DLD1 (cell line): ENCODE results near the gene BPIFB3.

Experiments
- in situ Hi-C: cut with HindIII; loops from 2 replicates; pipeline ENCODE4 v1.10.0; 2017; ENCODE audit warnings: low sequenced_read_pairs

Gene BPIFB3

GRCh38 chr20:33015700-33016580 is 37.8 kb upstream of the BPIFB3 start:
- in situ Hi-C loops: no loop called here

- in situ Hi-C loops: no loop called here
Observed at GRCh38 chr20:33016581-33017109, 37.1 kb upstream of the BPIFB3 start.

GRCh38 chr20:33017542-33017941 is 36.2 kb upstream of the BPIFB3 start:
- in situ Hi-C loops: no loop called here

GRCh38 chr20:33018169-33018931 is 35.4 kb upstream of the BPIFB3 start:
- in situ Hi-C loops: no loop called here

DNA sequence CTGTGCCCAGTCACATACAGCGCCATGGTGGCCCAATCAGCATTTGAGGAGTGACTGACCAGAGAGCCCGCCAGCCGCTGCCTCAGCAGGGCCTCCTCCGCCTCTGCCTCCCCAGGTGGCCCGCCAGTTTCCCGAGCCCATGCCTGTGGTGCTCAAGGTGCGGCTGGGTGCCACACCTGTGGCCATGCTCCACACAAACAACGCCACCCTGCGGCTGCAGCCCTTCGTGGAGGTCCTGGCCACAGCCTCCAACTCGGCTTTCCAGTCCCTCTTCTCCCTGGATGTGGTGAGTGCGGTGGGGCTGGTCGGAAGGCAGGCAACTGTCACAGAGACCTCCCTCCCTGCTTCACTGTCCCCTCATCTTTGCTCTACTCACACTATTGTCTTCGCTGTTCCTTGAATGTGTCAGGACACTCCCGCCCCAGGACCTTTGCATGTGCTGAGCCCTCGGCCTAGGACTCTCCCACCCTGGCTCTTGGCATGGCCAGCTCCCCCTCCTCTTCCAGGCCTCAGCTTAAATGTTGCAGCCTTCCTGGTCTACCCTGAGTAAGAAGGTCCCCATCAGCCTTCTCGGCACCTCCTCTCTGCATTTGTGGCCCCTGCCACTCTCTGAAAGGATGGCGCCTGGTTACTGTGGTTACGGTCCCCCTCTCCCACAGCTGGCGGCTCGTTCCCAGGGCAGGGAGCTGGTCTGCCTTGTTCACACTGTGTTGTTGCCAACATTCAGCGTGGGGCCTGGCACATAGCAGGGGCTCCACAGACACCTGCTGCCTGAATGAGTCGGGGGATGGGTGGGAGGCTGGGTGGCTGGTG is 34.0 kb upstream of the BPIFB3 start:
- in situ Hi-C loops: no loop called here

DNA sequence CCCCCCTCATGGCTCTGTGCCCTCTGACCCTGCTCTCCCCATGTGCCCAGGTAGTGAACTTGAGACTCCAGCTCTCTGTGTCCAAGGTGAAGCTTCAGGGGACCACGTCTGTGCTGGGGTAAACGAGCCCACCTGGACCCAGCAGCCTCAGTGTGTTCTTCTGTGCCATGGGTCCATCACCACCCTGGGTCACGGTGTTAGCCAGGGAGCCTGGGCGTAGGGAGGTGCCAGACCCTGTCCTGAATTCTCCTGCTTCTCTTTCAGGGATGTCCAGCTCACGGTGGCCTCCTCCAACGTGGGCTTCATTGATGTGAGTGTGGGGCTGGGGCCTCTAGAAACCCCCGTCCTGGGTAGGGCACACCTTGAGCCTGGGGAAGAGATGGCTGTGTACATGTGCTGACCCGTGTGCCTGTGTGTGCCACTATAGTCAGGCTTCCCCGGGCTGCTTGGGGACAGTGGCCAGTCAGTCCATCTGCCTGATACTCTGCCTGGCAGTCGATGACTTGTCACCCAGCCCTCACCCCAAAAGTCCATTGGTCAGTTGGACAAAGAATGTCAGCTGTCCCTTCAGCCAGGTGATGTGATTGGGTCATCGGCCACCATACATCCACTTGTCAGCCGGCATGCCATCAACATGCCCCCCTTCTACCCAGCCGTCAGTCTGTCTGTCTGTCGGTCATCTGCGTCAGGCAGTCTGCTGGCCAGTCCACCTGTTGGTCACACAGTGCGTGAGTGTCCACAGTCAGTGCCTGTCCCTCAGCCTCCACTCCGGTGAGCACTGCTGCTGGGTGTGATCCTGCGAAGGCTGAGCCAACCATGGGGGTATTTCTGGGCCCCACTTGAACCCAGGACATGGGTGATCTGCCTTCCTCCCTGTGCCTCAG is 33.2 kb upstream of the BPIFB3 start:
- in situ Hi-C loops: no loop called here

GRCh38 chr20:33021879-33022278 is 31.8 kb upstream of the BPIFB3 start:
- in situ Hi-C loops: no loop called here

- in situ Hi-C loops: no loop called here
Observed at GRCh38 chr20:33022289-33022688, 31.4 kb upstream of the BPIFB3 start.

DNA sequence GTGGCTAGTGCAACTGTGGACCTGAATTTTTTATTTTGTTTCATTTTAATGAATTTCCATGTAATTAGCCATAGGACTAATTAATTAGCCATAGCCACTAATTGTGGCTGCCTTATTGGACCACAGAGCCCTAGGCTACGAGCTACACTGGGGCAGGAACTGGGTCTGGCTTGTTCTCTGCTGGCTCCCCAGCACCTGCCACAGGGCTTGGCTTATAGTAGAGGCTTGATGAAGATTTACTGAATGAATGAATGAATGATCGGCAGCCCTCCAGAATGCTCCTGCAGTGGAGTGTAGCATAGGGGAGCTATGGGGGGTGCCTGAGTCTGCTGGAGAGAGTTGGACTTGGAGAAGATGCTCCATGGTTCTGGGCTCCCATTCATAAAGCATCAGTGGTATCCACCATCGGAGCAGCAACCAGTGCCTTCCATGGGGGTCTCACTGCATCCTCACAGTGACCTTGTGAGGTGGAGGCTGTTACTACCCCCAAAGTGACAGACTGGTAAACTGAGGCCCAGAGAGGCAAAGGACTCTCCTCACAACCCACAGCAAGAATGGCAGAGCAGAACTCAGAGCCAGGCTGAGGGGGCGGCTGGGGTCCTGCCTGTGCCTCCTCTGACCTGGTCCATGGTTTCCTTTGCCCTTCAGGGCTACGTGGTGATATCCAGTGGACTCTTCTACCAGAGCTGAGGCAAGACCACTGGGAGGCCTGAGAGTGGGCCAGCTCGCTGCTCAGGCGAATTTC is 30.8 kb upstream of the BPIFB3 start:
- in situ Hi-C loops: no loop called here

DNA sequence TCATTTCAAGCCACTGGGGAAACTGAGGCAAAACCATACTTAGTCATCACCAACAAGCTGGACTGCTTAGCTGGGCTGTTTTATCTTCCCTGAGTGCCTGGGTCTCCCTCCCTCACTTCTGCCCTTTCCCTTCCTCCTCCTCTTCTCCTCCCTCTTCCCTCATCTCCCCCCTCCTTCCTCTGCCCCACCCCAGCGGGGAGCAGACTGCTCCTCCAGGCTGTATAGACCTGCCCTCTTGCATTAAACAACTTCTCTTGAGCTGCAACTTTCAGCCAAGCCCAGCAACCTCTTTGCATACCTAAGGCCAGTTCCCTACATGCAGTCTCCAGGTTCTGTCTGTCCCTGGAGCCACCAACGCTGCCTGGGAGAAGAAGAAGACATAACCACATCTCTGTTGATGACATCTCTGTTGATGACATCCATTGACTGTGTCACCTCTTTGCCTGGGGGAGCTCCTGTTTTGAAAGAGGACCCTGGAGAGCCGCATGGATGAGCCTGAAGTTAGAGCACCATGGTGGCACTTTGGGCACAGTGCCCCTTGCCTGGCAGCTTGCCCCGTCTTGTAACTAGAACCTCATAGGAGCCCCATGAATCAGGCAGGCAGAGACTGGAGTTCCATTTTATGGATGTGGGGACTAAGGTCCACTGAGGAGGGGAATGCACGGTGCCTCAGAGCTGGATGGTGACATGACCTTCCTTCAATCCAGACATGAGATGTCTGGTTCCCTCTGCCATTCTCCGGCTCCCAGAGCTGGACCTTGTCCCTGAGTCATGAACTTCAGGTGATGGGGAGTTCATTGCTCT is 30.1 kb upstream of the BPIFB3 start:
- in situ Hi-C loops: no loop called here

DNA sequence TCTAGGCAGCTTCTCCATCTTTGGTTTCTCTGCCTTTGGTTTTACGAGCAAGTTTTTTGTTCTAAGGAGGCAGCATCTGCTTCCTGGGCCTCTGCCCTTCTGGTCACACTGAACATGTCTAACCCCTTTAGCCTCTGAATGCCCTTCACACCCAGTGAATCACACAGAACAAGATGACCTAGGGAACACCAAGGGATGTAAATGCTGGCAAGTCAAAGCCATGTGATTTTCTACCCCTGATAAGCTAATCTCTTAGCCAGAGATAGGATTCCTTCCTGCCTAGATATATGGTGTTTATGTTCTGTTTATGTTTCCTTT is 29.5 kb upstream of the BPIFB3 start:
- in situ Hi-C loops: no loop called here

GRCh38 chr20:33024609-33025317 is 28.9 kb upstream of the BPIFB3 start:
- in situ Hi-C loops: no loop called here

DNA sequence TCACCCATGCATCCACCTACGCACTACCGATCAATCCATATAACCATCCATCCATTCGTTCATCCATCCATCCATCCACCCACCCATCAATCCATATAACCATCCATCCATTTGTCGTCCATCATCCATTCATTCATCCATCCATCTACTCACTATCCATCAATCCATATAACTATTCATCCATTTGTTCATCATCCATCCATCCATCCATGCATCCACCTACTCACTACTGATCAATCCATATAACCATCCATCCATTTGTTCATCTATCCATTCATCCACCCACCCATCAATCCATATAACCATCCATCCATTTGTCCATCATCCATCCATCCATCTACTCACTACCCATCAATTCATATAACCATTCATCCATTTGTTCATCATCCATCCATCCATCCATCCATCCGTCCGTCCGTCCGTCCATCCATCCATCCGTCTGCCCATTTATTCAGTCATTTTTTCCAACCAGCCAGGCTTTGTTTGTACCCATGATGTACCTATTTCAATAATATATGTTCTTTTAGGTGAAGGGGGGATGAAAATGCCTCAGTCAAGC is 28.3 kb upstream of the BPIFB3 start:
- in situ Hi-C loops: no loop called here

DNA sequence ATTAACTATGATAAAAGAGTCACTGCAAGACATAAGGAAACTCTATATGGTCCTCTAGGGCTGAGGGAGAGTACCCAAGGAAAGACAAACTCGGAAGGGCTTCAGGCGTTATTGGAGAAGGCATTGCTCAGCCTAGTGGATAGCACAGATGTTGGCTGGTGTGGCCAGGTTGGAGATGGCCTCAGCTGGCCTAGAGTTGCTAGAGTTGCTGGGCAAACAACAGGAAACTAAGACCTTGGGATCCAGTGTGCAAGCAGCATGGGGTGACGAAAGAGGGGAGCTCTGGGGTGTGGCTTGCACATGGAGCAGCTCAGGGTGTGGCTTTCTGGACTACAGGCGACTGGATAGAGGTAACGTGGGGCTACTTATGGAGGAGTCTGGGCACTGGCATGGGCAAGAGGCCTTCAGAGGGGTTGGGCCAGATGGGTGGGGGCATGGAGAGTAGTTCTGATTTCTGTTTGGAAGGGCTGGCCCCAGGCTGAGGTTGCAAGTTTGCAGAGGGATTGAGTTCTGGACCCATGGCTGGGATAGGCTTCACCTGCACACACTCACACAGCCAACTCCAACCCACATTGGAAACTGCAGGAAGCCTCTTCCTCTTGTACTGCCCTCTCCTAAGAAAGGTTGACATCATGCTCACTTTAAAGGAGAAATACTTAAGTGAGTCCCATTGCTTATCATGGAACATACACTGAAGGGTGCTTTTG is 27.5 kb upstream of the BPIFB3 start:
- in situ Hi-C loops: no loop called here

GRCh38 chr20:33026779-33027759 is 26.6 kb upstream of the BPIFB3 start:
- in situ Hi-C loops: no loop called here
